DMS153 (cell line): Measurements from ENCODE around the gene FBXL22.

Experiments
- DNase-seq: peaks from one replicate; lab custom pipeline; 2025; lab: John Stamatoyannopoulos, UW

FBXL22 gene

DNA sequence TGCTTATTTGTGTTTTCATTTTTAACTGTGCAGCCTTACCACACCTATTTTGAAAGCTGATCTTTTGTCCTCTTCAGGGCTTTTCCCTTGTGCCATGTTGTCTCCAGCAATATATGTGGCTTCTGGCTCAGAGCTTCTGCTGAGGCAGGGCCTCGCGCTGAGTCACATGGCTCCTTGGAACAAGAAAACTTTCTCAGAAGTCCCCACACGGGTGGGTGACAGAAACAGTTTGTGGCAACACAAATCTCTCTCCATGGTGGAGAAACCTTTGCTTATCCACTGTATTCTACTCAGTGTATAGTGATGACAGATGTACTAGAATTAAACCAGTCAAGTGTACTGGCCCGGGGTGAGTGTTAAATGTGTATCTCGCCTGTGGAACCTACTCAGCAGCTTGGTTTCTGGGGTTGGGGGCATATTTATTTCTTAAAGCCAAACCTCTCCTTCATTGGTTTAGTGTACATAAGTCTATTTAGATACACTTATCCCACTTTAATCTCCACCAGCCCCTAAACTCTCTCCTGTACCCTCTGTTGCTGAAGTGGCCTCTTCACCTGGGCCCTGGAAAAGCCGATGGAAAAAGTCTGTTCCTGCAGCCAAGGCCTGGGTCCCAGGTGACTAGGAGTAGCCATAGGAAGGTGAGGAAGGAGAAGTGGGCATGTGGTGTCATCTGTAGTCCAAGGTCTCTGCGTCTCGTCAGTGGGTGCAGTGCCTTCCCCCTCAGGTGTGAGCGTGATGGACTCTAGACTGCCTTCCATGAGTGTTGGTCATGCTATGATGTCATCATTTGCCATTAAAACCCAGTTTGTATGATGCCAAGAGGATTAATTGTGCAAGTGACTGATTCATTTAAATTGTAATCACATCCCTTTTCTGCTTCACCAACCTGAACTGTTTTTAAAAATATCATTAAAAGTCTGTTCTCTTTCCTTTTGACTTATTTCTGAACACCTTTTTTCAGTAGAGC lies 3.2 kb upstream of the FBXL22 start:
- DNase-seq: no peak

DNA sequence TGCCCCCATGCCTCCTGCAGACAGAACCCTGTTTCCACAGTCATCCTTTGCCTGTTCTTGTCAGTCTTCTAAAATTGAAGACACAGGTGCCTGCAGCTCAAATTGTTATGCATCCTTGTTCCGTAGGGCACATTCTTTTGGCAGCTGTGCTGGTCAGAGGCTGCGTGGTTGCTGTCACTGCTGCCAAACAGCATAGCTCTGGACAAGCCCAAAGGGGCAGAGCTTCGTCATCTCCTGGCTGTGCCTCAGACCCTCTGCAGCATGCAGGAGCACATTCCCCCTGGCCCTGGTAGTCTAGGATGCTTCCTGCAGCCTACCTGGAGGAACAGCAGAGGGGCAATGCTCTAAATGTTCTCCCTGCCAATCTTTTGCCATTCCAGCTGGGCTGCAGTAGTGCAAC lies 2.1 kb upstream of the FBXL22 start:
- no peak for DNase-seq

DNA sequence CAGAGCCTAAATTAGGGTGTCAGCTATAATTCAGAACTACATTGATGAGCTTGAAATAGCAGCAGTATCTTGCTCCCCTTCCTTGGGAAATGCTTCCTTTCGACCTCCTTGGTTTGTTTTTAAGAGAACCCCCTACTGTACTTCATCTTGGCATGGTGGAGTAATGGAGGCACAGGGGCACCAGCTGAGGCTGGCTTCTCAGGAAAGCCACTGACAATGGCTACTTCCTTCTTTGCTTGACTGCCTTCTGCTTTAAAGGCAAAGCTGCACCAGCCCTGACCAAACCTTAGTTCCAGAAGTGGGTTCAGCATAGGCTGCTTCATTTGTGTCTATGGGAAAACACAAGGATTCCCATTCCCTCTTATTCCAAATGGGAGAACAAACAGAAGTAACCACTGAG lies 1.5 kb upstream of the FBXL22 start:
- no peak for DNase-seq

DNA sequence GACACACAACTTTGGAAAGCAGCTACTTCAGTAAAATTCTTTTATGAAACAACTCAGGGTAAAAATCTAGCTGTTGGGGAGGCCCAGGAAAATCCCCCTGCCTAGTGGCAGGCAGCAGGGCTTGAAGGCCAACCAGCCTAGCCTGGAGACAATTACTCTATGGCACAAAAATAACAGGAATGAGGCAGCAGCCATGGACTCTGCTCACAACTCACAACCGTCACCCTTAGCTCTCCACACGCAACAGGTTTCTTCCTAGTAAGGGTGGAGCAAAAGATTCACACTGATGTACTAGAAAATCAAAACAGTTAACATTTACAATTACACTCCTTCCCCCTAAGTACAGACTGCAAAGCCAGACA lies 530 bp upstream of the FBXL22 start:
- DNase-seq: no peak

DNA sequence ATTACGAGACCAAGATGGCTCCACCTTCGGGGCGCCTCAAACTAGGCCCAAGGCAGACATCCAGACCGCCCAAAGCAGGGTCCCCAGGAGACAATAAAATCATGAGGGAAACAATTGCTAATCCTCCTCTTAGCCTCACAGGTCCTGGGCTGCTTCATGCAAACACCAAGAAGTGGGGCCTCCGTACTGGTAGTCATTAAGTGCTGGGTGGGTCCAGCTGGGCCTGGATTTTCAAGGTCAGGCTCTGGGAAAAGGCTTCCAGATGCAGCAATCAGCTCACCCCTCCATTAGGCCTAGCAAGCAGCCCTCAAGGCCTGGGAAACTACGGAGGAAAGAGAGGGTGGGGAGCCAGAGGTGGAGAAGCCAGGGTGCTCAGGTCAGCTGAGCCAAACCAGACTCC lies 634 bp downstream of the FBXL22 start:
- DNase-seq: no peak

DNA sequence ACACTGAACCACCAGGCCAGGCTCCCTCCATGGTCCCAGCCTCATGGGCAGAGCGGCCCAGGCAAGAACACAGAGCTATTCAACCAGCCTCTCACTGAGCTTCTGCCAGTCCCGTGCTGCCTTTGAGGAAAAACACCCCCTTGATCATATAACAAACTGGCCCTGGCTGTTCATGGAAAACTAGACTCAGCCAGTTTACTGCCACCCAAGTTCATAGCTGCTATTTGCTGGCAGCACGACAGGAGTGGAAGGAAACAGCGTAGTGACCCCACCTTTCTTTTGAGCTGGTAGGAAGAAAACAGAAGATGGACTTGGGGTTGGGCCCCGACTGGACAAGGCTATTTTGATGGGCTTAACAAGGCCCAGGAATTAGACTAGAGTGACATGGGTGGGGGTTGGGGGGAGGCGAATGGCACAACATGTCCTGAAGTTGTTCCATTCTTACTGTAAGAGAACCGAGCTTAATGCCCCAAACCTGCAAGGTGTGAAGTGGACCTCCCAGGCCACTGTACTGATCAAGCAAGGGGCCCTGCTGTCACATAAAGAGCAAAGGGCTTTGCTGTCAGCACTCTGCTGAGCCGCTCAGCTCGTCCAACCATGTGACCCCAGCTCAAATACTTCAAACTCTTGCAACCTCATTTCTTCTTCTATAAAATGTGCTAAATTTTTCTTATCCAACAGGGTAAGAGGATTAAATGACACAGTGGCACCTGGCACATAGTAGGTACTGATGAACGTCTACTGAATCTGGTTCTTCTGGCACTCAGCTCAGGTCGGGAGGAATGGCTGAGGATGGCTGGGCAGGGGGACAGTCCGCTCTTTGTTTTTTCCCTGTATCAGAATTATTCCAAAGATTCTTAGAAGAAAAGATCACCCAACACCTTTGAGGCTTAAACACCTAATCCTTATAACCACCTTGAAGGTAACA lies 1.6 kb downstream of the FBXL22 start:
- no peak for DNase-seq

DNA sequence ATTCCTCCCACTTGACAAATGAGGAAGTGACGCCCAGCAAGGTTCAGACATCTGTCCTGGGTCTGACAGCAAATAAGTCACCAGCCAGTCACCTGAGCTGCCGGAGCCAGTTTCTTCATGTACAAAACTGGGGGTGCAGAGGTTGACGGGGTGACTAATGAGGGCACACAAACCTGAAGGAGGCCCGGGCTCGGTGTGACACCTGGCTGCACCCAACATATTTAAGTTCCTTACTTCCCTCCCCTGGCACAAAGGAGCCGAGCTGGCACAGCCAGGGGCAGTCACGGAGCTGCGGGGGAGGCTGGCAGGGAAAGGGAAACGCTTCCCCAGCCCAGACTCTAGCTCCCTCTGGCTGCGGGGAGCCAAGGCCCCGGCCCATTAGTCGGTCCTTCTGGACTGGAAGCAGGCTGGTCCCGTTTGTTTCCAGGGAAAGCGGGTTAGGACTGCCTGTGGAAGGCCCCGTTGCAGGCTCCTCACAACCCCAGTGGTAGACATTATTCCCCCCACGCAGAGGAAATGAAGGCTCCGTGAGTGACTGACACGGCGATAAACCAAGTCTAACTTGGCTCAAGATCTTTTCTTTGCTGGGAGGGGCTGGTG lies 2.3 kb downstream of the FBXL22 start:
- DNase-seq: peak; percentile 10

DNA sequence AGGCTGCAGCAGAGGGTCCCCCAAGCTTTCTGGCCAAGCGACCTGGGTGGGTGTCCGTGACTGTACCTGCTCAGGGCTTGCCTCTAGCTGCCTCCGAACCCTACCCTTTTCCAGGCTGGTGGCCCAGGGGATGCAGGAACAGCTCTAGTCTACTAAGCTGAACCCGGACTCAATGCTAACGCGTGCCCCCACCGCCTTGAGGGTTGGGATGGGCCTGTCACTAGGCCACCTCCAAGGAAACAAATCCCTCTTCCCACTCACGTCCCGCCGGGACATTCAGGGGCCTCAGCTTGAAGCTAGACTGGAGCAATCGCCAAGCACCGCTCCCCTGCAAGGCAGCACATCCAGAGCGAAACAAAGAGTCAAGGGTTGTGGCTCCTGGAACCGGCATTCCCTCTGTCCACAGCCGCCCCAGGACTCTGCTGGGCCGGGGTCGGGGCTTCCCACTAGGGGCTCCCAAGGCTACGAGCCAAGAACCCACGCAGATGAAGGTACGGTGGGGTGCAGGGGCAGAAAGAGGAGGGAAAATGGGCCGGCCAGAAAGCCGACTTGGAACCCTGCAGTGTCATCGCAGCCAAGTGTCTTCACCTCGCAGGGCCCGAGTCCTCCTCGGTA lies 2.9 kb downstream of the FBXL22 start:
- DNase-seq: no peak

DNA sequence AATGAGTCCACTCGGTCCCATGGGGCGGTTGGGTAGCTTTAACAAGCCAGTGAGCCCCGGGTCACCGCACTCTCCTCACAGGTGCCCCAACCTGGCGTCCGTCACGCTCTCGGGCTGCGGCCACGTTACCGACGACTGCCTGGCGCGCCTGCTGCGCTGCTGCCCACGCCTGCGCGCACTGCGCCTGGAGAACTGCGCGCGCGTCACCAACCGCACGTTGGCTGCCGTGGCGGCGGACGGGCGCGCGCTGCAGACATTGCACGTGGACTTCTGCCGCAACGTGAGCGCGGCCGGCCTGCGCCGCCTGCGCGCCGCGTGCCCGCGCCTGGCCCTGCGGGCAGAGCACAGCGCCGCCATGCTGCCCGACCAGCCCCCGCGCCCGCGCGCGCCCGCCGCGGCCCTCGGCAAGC lies 3.4 kb downstream of the FBXL22 start:
- peak; percentile 41 for DNase-seq

DNA sequence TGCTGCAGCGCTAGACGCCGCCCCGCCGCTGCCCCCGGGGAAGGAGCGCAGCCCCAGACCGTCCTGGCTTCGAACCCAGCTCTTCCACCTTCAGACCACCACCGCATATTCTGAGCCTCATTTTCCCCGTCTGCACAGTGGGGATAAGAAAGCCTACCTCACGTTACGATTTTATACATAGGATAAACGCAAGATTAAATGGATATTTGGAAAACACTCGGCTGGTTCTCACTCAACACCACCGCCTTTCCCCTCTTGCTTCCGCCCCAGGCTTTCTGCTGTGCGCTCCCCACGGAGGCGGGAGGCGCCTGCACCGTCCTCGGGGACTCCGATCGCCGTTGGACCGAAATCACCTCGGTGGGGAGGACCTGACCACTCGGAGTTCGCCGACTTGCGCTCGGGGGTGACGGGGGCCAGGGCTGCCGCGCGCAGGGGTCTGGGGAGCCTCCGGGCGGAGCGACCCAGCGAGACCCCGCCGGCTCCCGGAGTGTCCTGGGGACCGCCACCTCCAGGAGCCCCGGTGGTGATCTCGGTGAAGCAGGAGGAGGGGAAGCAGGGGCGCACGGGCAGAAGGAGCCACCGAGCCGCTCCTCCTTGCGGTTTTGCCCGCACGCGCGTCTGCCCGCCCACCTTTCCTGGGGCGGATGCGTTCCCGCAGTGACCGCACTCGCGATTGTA lies 4.0 kb downstream of the FBXL22 start:
- no peak for DNase-seq

DNA sequence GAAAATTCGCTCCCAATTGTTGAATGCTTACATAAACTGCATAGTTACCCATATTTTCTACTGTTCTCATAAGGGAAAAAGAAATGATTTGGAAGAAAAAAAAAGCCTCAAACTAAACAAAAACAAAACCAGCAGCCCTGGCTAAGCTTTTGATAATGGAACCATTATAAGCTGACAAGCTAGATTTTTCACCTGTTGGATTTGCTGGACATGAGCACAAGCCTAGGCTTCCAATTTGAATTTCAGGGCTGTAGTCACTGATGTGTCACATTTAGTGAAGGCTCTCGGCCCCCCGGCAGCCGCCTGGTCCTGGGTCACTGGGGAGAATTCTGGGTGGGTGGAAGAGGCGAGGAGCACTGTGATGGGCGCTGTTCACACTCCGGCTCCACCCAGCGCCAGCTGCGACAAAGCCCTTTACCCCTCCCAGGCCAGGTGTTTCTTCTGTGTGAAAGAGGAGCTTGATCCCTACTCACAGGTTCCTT lies 4.6 kb downstream of the FBXL22 start:
- DNase-seq: no peak

DNA sequence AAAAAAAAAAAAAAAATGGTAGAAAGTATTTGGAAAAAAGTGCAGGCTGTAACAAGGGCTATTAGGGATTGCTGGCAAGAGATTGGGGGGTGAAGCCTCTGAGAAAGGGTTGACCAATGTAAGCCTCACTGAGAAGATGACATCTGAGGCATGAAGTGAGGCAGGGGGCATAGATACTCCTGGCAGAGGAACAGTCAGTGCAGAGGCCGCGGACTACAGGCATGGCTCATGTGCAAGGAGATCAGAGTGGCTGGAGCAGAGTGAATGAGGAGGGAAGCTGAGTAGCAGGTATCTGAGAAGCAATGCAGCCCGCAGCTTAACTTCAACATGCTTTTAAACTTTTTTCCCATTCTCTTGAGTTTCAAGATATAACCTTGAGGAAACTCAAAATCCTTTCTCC lies 5.4 kb downstream of the FBXL22 start:
- DNase-seq: no peak

DNA sequence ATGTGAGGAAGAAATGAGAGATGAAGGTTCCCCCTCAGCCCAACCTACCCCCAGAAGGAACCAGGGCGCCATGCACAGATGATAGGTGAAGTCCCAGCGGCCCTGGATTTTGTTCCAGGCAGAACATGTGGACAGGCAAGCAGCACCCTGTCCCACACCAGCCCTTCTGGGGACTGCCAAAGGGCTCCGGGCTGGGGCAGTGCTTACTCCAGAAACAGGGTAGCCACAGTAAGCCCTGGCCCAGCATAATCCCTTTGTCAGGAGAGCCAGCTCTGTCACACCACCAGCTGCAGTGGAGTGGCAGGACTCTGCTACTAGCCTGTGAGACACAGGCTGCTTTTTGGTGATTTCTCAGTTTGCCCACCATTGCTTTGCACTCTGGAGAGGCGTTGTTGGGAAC lies 6.3 kb downstream of the FBXL22 start:
- DNase-seq: no peak

DNA sequence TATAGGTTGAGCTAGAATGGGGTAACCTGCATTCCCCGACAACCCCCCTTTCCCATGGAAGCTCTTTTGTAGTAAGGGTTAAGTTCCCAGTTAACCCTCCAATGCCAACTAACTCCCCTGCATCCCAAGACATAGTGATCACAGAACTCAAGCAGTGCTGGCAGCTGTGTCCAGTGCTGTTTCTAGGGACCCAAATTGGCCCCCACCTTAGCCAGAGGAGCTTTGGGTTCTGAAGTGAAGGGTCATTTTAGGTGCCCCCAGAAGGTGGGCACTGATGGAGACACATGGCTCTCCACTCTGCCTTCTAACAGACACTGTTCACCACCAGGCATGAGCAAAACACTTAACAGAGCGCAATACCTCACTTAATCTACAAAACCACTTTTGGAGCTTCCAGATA lies 7.1 kb downstream of the FBXL22 start:
- DNase-seq: no peak

DNA sequence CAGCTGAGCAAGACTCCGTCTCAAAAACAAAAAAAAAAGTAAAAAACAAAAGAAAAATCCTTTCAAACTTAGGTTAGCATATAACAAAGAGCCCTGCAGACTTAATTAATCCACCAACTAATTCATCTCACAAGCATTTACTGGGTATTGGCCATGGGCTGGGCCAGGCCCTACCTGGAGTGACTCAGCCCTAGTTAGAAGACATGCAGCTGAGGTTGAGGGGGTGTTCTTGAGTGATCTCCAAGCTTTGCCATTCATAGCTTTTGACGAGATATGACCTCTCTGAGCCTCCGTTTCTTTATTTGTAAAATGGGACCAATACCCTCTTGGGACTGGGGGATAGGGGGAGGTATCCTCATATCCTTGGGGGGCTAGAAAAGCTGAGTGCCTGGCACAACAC lies 7.8 kb downstream of the FBXL22 start:
- DNase-seq: no peak

DNA sequence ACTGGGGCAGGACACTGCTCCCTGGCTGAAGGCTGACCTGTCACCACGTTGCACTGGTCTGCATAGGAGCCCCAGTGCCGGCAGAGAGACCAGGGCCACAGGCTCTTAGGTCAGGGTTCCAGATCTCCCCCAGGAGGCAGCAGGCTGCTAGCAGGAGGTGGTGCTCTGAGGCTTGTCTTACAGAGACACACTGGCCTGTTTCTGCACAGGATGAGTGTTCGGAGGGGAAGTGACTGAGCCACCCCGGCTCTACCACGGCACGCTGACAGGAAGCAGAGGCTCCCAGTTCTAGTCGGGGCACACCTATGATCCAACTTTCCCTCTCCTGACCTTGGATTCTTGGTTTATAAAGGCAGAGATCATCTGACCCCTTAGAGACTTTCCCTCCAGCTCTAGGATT lies 8.6 kb downstream of the FBXL22 start:
- DNase-seq: no peak

DNA sequence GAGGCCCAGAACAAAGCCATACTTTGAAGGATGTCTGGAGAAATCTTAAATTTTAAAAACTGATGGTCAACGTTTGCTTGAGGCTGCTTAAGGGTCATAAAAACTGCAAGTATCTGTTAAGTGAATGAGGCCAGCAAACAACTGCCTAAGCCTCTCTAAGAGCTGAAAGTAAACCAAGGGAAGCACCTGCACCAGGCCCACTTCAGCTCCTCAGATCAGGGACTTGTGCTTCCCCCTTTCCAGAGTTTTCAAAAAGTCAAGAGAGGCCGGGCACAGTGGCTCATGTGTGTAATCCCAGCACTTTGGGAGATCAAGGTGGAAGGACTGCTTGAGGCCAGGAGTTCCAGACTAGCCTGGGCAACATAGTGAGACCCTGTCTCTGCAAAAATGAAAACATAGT lies 9.1 kb downstream of the FBXL22 start:
- no peak for DNase-seq

DNA sequence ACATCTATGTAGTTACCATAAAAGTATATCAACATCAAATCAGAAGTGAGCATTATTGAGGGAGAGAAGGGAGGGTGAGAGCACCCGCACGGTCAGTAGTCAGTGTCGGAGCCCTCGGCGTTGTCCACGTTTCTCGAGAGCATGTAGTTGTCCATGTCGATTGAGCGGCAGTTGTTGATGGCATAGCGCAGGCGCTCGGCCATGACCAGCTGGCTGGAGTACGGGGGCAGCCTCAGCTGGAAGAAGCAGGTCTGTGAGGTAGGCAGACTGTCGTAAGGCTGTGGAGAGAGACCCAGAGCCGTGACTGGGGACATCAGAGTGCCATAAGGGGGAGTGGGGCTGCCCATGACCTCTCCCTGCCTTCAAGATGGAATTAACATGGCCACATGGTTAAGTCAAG lies 11.8 kb downstream of the FBXL22 start:
- no peak for DNase-seq

DNA sequence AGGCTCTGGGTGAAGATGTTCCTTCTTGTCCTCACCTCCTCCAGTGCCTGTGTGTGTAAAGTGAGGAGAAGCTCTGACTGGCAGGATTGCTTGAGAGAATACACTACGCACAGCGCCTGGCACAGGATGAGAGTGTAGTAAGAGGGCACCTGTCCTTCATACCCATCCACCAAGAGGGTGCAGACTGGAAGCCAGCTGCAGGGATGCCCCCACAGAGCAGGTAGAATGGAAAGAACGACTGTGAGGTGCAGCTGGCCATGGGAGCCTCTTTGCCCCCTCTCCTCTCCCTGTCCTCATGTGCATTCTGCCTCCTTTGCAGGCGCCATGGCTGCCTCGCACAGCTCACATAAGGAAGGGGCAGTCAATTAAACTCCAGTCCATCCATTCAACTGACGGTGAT lies 12.3 kb downstream of the FBXL22 start:
- no peak for DNase-seq

DNA sequence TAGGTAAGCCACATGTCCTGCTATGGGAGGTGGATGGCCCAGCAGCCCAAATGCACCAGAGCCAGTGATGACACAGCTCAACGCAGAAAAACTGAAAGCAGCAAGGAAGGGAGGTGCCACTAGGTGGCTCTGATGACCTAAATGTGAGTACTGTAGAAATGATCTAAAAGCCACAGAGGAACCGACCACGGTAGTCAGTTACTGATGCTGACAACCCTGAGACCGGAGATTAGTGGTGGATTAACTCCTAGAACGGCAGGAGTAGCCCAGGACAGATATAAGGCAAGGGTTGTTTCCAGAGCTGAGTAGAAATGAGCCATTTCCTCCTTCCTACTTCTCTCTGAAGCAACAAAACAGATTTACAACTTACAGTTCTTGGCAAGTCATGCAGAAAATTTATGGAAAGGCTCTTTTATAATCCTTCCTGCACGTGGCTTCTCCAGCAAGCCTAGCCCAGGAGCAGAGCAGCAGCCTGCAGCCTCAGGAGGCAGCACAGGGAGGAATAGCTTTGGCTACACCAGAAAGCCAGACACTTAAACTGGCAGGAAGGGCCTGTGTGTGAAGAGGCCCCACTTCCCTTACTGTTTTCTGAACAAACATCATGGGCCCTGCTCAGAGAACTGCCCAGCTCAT lies 13.1 kb downstream of the FBXL22 start:
- DNase-seq: peak; percentile 39

DNA sequence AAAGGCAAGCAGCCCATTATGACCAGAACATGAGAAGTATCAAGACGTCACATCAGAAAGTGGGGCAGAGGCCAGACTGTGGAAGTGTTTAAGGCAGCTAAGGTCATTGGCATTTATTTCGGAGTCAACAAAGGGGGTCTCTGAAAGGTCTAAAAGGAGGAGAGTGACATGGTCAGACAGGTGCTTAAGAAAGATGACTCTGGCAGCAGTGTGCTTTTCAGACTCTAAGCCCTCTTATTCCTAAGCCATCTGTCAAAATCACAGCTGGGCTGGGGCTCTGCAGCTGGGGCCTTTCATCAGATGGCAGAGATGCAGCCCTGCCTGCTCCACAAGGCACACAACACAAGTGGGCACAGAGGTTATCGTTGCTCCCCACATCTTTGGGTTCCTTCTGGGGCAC lies 14.0 kb downstream of the FBXL22 start:
- DNase-seq: no peak
